Hematopoietic multipotent progenitor cell treated with erythropoietin and hydrocortisone succinate and interleukin-3 and kit ligand, for 15 days (in vitro differentiated cells): ENCODE data around the gene TAF4B.
"Not testable (repeated sequence)": the region's sequence is repeated elsewhere in the genome, so short reads cannot be mapped to it uniquely, and the experiment has no call there.

Experiments
- DNase-seq: peaks from one replicate; pipeline ENCODE4 v3.0.0-alpha.2; 2015; ENCODE audit warnings: low spot score

Gene TAF4B

DNA sequence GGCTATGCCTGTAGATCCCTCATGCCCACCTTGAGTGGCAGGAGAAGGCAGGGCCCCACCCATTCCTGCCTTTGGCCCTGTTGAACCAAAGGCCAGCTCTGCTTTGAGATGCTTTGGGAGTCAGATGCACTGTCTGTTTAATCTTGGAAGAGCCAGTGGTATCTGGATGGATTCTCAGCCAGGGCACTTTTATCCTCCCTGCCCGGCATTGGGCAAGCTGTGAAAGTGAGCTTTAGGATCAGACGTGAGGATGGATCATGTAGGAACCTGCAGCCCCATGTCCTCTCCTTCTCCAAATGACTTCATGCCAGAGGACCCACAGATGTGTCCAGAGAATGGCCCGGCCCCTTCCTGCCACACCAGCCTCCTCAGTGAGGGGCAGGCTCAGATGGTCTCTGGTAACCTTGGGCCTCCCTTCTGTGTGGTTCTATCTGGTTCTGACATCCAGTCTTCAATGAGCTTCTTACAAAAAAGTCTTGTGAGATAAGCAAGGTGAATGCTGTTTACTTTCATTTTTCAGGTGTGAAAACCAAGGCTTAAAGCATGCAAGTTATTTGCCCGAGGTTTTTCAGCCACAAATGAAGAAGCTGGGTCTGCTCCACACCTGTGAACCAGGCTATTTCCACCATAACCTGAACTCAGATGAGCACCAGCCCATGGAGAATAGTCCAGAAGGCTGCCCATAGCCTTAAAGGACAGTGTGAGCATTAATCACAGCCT, 198.3 kb downstream of the TAF4B start:
- no peak for DNase-seq

DNA sequence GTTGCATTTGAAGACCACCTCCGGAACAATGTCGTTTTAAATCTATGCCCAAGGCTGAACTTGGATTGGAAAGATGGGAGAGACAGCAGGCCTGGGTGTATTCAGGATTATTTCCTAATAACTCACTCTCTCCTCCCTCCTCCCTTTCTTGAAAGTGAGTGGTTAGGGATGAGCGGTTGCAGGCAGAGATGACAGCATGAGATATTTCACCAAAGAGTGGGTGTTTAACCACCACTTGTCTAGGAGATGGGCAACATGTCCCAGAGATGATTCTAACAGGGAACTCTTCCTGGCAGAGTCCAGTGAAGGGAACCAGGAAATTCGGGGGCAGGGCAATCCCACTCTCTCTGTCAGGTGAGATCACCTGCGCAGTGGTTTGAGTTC, 198.9 kb downstream of the TAF4B start:
- no peak for DNase-seq

DNA sequence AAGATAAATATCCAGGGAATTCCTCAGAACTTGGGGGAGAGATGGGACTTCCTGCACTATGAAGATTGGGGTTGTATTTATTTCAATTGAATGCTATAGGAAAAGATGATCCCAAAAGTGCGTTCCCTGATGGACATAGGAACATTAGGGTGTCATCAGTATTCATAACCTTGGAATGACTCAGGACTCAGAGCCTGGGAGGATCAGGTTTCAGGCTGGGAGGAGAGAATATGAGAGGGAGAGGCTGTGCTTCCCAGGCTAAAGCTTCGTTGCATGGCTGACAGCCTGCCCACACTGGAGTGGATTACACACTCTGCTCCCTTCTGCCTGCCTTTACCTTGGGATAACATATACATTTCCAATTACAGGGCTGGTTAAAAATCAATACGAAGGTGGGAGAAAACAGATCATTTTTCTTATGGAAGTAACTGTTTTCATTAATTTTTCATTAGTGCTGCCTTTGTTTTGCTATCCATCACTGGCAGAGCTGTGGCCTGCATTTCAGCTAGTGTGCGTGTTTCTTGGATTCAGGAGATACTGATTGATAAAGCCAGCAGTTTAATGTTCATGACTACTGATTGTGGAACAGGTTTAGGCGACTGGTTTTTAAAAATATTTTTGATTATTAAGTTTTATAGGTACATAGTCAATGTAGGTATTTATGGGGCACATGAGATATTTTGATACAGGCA, 203.4 kb downstream of the TAF4B start:
- no peak for DNase-seq

DNA sequence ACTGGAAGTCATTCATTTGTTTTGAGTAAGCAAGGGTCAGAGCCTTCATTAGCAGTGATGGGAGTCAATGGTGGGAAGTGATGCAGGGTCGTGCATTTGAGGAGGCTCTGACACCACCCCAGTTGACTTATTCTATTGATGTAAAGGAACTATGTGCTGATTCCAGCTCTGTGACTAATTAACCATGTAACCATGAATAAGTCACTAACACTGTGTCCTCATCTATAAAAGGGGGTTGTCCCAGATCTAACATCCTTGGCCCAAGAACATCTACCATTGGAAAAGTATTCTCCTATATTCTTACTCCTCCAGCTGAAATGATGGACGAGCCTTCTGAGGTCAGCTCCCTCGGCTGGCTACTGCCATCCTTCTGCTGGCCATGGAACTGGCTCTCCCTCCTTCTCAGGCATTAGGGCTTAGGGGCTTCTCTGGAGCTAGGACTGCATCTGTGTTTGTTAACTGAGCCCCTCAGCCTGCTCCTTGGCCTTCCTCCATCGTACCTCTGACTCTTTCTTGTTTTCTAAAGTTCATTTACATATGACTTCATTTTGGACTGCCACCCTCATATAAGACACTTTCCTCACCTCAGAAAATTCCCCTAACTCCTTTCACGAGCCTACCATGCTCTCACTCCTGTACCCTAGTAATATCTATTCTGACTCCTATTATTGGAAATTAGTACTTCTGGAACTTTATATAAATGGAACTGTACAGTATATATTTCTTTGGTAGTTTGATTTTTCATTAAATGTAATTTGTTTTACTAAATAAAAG, 206.6 kb downstream of the TAF4B start:
- DNase-seq = no peak

- no peak for DNase-seq
Observed at GRCh38 chr18:26434887-26435286, 208.6 kb downstream of the TAF4B start.

DNA sequence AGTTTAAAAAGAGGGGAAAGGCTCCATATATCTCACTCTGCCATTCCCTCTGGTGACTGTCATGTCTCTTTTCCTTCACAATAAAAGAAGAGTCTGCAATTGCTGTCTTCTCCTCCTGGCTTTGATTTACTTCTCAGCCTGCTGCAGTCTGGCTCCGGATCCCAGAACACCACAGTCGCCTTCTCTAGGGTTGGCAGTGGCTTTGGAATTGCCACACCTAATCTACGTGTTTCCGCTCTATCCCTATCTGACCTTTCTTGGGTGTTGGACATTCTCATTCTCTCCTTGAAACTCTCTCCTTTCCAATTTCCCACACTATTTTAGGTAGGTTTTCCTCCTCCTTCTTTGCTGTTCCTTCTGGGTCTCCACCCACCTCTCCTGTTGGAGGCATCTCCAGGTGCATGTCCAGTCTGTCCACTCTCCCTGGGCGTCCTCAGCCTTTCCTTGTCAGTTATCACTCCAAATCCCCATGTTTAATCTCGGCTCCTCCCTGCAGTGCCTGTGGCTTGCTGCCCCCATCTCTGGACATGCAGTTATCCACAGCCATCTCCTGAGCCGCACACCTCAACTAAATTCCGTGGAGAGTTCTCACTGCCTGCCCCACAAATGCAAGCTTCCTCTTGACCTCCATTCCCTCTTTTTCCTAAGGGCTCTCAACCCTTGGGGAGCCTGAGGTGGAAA, 209.3 kb downstream of the TAF4B start:
- no peak for DNase-seq

DNA sequence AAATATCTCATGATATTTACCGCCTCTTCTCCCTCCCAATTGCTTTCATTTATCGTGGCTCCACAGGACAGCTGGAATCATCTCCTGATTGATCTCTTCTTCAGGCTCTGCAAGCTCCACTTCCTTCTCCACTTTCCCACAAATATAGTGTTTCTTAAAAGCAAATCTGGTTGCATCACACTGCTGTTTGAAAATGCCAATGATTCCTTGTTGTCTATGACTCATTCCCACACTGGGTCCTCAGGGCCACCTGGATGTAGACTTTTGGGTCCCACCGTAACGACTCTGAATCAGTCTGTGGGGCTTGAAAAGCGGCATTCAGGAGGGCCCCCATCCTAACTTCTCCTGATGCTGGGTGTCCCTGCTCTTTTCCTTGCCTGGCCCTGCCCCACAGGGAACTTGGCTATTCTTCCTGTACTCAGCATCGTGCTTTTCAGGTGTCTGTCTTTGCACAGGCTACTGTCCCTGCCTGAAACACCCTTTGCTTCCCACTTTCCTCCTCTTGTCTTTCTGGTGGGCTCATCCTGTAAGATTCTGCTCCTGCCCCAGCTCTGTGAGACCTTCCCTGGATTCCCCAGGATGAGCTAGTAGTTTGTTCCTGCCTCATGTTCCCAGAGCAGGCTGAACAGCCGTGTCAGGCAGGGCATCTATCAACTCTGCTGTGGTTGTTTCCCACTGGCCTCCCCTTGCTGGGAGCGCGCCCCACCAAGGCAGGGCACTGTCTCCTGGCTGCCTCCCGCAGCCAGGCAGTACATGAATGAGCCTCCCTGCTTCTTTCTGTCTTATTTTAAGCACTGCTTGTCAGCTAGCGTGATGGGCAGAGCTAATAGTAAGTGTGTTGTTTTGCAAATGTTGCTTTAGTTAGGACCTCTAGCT, 210.2 kb downstream of the TAF4B start:
- DNase-seq = no peak

GRCh38 chr18:26437634-26438033, 211.4 kb downstream of the TAF4B start:
- DNase-seq = not testable (repeated sequence)

DNA sequence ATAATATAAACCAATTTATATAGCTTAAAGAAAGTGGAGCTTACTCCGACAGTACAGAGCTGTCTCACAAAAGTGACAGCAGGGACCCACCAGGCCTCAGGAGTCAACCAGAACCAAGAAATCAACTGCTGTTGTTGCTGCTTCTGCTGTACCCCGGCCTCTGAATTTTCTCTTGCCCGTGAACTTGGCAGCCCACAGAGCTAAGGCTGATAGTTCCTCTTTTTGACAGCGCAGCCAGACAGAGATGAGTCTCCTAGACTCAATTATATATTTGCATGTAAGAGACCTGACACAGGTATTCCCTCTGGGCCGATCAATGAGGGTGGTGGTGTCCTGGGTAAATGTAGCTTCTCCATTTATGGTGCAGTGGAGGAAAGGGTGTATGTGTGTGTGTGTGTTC, 212.7 kb downstream of the TAF4B start:
- DNase-seq = no peak

DNA sequence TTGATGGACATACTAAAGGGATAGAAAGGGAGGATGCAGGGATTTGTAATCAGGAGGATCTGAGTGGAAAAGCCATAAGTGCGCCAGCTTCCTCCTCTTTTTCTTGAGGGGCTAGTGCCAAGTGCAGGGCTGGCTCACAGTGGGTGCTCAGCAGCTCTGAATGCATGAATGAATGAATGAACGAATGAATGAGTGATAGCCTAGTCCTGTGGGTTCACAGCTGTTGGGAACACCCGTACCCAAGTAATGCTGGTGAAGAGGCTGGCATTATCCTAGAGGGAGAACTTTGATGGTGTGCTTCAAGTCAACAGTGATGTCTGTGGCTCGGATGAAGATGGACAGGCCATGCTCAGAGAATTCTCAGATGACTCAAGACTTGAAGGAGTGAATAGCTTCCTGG, 213.3 kb downstream of the TAF4B start:
- no peak for DNase-seq

- DNase-seq = no peak
Observed at GRCh38 chr18:26440644-26441043, 214.4 kb downstream of the TAF4B start.
